Muscle layer of duodenum (tissue), 2 donors: ENCODE data around the gene IPO8.
"Not testable (repeated sequence)": the region's sequence is repeated elsewhere in the genome, so short reads cannot be mapped to it uniquely, and the experiment has no call there.

Source experiments
- H3K27ac ChIP-seq: one replicate; pipeline ENCODE4 v1.7.0; 2013; ENCODE audit warnings: mild to moderate bottlenecking, low read length
- H3K27me3 ChIP-seq: one replicate; pipeline ENCODE4 v1.7.0; 2013; ENCODE audit warnings: low read depth, mild to moderate bottlenecking, control low read depth, low read length
- H3K36me3 ChIP-seq, 2 donors: one replicate each; pipeline ENCODE4 v1.7.0; 2013; ENCODE audit warnings: low read length in 2 of 2, control low read depth in 1 of 2, mild to moderate bottlenecking in 1 of 2; ENCODE audit not compliant: insufficient read depth in 2 of 2, control insufficient read depth in 1 of 2
- H3K4me1 ChIP-seq, 2 donors: one replicate each; pipeline ENCODE4 v1.7.0; 2013; ENCODE audit warnings: low read length in 2 of 2, mild to moderate bottlenecking in 2 of 2, control low read depth in 1 of 2, moderate library complexity in 1 of 2; ENCODE audit not compliant: insufficient read depth in 2 of 2, control insufficient read depth in 1 of 2
- H3K4me3 ChIP-seq, 2 donors: one replicate each; pipeline ENCODE4 v1.7.0; 2013; ENCODE audit warnings: low read length in 2 of 2, low read depth in 1 of 2, mild to moderate bottlenecking in 1 of 2
- H3K9me3 ChIP-seq, 2 donors: one replicate each; pipeline ENCODE4 v1.7.0; 2013; ENCODE audit warnings: low read length in 2 of 2, control low read depth in 1 of 2, mild to moderate bottlenecking in 1 of 2; ENCODE audit not compliant: control insufficient read depth in 1 of 2
- donor health status: healthy.

Gene IPO8

GRCh38 chr12:30602678-30603077, 93.0 kb downstream of the IPO8 start:
- Histone ChIP-seq H3K9me3 (peaks cover 0 to 11% of the 10 kb centered on the region in 2 donors), H3K27ac (no peak overlapping the region), H3K27me3 (no peaks in the 10 kb centered on the region), H3K36me3 (no peaks in the 10 kb centered on the region), H3K4me1 (no peaks in the 10 kb centered on the region), H3K4me3 (no peak overlapping the region)

GRCh38 chr12:30599608-30600007, 96.1 kb downstream of the IPO8 start:
- no peak overlapping the region for H3K4me3 ChIP-seq
- H3K4me1 ChIP-seq: no peaks in the 10 kb centered on the region
- H3K27me3 ChIP-seq: no peaks in the 10 kb centered on the region
- H3K36me3 ChIP-seq: no peaks in the 10 kb centered on the region
- no peak overlapping the region for H3K27ac ChIP-seq
- H3K9me3 ChIP-seq: peaks cover 0 to 14% of the 10 kb centered on the region in 2 donors

- Histone ChIP-seq H3K9me3 (peaks cover 0 to 11% of the 10 kb centered on the region in 2 donors), H3K27ac (no peak overlapping the region), H3K36me3 (no peaks in the 10 kb centered on the region), H3K4me3 (no peak overlapping the region), H3K27me3 (no peaks in the 10 kb centered on the region), H3K4me1 (no peaks in the 10 kb centered on the region)
Observed at GRCh38 chr12:30598889-30599288, 96.8 kb downstream of the IPO8 start.

- Histone ChIP-seq H3K36me3 (no peaks in the 10 kb centered on the region), H3K4me1 (no peaks in the 10 kb centered on the region), H3K4me3 (no peak overlapping the region), H3K9me3 (peaks cover 0 to 3% of the 10 kb centered on the region in 2 donors), H3K27me3 (no peaks in the 10 kb centered on the region), H3K27ac (no peak overlapping the region)
Observed at GRCh38 chr12:30595742-30596141, 99.9 kb downstream of the IPO8 start.

DNA sequence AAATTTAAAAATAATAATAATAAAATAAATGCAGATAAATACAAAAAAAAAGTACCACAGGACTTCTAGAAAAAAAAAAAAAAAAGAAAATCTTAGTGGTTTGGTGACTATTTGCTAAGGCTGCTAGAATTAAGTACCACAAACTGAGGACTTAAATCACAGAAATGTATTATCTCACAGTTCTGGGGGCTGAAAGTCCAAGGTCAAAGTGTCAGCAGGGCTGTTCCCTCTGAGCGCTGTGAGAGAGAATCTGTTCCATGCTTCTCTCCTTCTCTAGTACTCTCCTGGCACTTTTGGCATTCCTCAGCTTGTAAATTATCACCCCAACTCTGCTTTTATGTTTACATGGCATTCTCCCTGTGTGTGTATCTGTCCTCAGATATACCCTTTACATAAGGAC, 101.2 kb downstream of the IPO8 start:
- peaks cover 0 to 3% of the 10 kb centered on the region in 2 donors for H3K9me3 ChIP-seq
- H3K36me3 ChIP-seq: no peaks in the 10 kb centered on the region
- H3K27ac ChIP-seq: no peak overlapping the region
- no peak overlapping the region for H3K4me3 ChIP-seq
- H3K27me3 ChIP-seq: no peaks in the 10 kb centered on the region
- no peaks in the 10 kb centered on the region for H3K4me1 ChIP-seq

DNA sequence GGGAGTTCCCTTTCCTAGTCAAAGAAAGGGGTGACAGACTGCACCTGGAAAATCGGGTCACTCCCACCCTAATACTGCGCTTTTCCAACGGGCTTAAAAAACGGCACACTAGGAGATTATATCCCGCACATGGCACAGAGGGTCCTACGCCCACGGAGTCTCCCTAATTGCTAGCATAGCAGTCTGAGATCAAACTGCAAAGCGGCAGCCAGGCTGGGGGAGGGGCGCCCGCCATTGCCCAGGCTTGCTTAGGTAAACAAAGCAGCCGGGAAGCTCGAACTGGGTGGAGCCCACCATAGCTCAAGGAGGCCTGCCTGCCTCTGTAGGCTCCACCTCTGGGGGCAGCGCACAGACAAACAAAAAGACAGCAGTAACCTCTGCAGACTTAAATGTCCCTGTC, 107.1 kb downstream of the IPO8 start:
- not testable (repeated sequence) for H3K27ac ChIP-seq, H3K27me3 ChIP-seq, H3K4me1 ChIP-seq, H3K4me3 ChIP-seq, H3K9me3 ChIP-seq, H3K36me3 ChIP-seq

- Histone ChIP-seq H3K27me3 (no peaks in the 10 kb centered on the region), H3K9me3 (no peaks in the 10 kb centered on the region), H3K4me3 (no peak overlapping the region), H3K36me3 (no peaks in the 10 kb centered on the region), H3K27ac (no peak overlapping the region), H3K4me1 (no peaks in the 10 kb centered on the region)
Observed at GRCh38 chr12:30587782-30588181, 107.9 kb downstream of the IPO8 start.

DNA sequence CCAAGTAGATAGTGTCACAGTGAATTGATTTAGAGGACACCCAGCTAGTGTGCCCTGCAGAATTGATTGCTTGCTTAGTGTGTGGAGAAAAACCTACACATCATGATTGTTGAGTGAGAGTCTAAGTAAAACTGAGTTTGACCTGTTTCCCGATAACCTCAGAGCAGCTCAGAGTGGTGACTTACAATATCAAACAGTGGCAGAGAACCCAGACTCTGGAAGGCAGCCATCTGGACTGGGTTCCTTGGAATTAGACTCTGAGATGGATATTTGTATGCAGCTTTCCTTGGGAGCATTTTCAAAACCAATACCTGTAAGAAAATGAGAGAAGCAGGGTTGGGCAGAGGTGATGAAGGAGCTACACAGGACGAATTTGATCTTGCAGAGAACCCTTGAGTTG, 109.8 kb downstream of the IPO8 start:
- Histone ChIP-seq H3K4me1 (no peaks in the 10 kb centered on the region), H3K4me3 (no peak overlapping the region), H3K36me3 (no peaks in the 10 kb centered on the region), H3K27ac (no peak overlapping the region), H3K9me3 (no peaks in the 10 kb centered on the region), H3K27me3 (no peaks in the 10 kb centered on the region)

- H3K9me3 ChIP-seq: no peaks in the 10 kb centered on the region
- H3K27me3 ChIP-seq: no peaks in the 10 kb centered on the region
- peaks cover 0 to 6% of the 10 kb centered on the region in 2 donors for H3K4me1 ChIP-seq
- no peaks in the 10 kb centered on the region for H3K36me3 ChIP-seq
- H3K4me3 ChIP-seq: no peak overlapping the region
- H3K27ac ChIP-seq: no peak overlapping the region
Observed at GRCh38 chr12:30582943-30583342, 112.7 kb downstream of the IPO8 start.

DNA sequence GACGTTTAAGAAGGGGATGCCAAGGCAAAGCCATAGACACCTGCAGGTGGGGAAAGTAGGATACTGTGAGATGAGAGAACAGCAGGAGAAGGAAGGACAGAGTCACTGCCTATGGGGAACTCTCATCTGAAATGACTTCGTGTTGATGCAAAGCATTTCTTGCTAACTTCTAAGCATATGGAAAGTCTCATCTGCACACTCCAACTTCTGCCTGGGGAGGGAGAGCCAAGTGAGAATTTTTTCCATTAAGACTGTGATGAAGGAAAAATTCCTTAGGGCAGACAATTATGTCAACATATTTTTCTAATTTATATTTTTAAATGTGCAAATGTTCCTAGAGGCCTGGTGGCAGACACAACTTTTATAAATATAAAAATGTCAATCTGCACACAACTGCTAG, 115.3 kb downstream of the IPO8 start:
- Histone ChIP-seq H3K36me3 (no peaks in the 10 kb centered on the region), H3K27ac (no peak overlapping the region), H3K4me3 (no peak overlapping the region), H3K27me3 (no peaks in the 10 kb centered on the region), H3K9me3 (no peaks in the 10 kb centered on the region), H3K4me1 (peaks cover 0 to 6% of the 10 kb centered on the region in 2 donors)
